Endothelial cell (in vitro differentiated cells): ENCODE data around the gene MED12L. TPM values are rescaled to one million over a fixed set of nuclear protein-coding genes. Genes with fewer than 3 reads are reported as not detected.

Source experiments
- DNase-seq: peaks from one replicate; pipeline ENCODE4 v3.0.0; 2021; ENCODE audit warnings: low spot score
- H3K27ac Mint-ChIP-seq: one replicate; pipeline ENCODE4 v1.8.0; 2021; ENCODE audit warnings: mixed read lengths, inconsistent platforms; ENCODE audit not compliant: unreplicated experiment
- H3K27me3 Mint-ChIP-seq: one replicate; pipeline ENCODE4 v1.8.0; 2021; ENCODE audit warnings: mild to moderate bottlenecking, moderate library complexity, mixed read lengths, inconsistent platforms; ENCODE audit not compliant: unreplicated experiment
- H3K36me3 Mint-ChIP-seq: one replicate; pipeline ENCODE4 v1.8.0; 2021; ENCODE audit warnings: mild to moderate bottlenecking, low read depth, mixed read lengths, inconsistent platforms; ENCODE audit not compliant: unreplicated experiment
- H3K4me1 Mint-ChIP-seq: one replicate; pipeline ENCODE4 v1.8.0; 2021; ENCODE audit warnings: mild to moderate bottlenecking, mixed read lengths, inconsistent platforms; ENCODE audit not compliant: unreplicated experiment
- H3K4me3 Mint-ChIP-seq: one replicate; pipeline ENCODE4 v1.8.0; 2021; ENCODE audit warnings: mild to moderate bottlenecking, mixed read lengths, inconsistent platforms; ENCODE audit not compliant: unreplicated experiment
- H3K9me3 Mint-ChIP-seq: one replicate; pipeline ENCODE4 v1.8.0; 2021; ENCODE audit warnings: mixed read lengths, inconsistent platforms; ENCODE audit not compliant: unreplicated experiment
- total RNA-seq: library from RNA; stranded (reverse); fragmentation: NEBNext Ultra II Directional; extraction: Animal tissue kit (Norgen Biotek cat#: 25700); gene quantifications from one replicate; pipeline ENCODE4 v1.2.1, GENCODE V29; 2021; ENCODE audit not compliant: unreplicated experiment
- TF ChIP-seq, protein P1 (sequence below): fragments of 200-600 bp; sonication (generic); IDR thresholded peaks from one replicate; pipeline ENCODE4 v1.5.0; 2021; ENCODE audit warnings: antibody characterized with exemption; ENCODE audit not compliant: unreplicated experiment

The MED12L gene
- total RNA-seq, 1 donor from 2014 or later, result 4.4 TPM

DNA sequence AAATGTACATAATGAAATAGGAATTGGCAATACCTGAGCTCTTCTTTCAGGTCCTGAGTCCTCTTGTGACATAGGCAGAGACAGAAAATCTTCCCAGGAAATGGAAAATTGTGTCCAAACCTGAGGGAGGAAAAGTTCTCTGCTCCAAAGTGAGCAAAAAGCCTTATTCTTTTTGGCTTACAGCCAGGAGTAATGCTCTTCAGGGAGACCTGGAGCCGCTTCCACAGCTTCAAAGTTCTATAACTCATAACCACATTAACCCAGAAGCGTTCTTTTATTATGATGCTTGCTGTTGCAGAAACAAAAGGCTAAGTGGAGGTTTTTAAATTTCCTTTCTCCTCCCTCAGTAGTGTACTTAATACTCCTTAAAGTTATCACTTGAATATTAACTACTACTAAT, 374.8 kb downstream of the MED12L start:
- H3K27me3 Mint-ChIP-seq, result no peaks in the 10 kb centered on the region
- H3K4me1 Mint-ChIP-seq, result peaks cover 8% of the 10 kb centered on the region
- H3K36me3 Mint-ChIP-seq, result no peaks in the 10 kb centered on the region
- no peaks in the 10 kb centered on the region for H3K9me3 Mint-ChIP-seq
- H3K4me3 Mint-ChIP-seq, result peak overlapping the region; percentile 84
- TF ChIP-seq, protein P1, sequence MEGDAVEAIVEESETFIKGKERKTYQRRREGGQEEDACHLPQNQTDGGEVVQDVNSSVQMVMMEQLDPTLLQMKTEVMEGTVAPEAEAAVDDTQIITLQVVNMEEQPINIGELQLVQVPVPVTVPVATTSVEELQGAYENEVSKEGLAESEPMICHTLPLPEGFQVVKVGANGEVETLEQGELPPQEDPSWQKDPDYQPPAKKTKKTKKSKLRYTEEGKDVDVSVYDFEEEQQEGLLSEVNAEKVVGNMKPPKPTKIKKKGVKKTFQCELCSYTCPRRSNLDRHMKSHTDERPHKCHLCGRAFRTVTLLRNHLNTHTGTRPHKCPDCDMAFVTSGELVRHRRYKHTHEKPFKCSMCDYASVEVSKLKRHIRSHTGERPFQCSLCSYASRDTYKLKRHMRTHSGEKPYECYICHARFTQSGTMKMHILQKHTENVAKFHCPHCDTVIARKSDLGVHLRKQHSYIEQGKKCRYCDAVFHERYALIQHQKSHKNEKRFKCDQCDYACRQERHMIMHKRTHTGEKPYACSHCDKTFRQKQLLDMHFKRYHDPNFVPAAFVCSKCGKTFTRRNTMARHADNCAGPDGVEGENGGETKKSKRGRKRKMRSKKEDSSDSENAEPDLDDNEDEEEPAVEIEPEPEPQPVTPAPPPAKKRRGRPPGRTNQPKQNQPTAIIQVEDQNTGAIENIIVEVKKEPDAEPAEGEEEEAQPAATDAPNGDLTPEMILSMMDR, result no peak
- H3K27ac Mint-ChIP-seq, result no peak overlapping the region
- DNase-seq, result no peak

DNA sequence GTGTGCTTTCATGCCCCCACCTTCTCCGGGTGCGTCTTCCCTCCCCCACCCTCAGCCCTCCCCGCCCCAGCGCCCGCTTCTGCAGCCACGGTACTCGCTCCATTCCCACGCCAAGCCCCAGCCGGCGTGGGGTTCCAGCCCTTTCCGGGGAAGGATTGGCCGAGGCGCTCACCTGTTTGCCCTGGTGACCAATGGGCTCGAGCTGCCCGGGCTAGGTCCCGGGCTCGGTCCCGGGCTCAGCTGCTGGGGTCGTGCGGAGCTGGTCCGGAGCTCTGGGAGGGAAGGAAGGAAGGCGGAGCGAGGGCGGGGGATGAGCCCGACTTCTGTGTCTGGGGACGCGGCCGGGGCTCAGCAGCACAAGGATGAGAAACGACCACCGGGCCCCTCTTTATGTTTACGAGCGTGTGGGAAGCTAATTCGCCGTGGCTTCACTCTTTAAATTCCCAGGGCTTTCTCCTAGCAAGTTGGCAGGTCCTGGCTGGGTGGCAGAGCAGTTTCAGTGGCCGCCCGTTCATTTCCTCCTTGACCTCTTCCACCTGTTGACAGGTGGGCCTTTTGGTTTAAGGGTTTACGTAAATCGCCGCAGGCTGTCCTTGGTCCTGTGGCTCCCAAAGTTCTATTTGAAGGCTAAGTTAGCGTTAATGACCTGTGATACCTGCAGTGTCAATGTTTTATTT, 375.4 kb downstream of the MED12L start, which contains the start of gene IGSF10:
Gene IGSF10, minus strand, starts transcription at position 288 of the 677 bp plus-strand sequence. CDS start 2,352 bp downstream, outside the sequence.
- TF ChIP-seq, protein P1, result no peak
- DNase-seq, result peak; percentile 34
- Mint-ChIP-seq H3K36me3 (no peaks in the 10 kb centered on the region), H3K4me1 (peaks cover 8% of the 10 kb centered on the region), H3K4me3 (peak within 1 kb of the TSS; percentile 84), H3K27ac (no peak within 1 kb of the TSS), H3K9me3 (no peaks in the 10 kb centered on the region), H3K27me3 (no peaks in the 10 kb centered on the region)

DNA sequence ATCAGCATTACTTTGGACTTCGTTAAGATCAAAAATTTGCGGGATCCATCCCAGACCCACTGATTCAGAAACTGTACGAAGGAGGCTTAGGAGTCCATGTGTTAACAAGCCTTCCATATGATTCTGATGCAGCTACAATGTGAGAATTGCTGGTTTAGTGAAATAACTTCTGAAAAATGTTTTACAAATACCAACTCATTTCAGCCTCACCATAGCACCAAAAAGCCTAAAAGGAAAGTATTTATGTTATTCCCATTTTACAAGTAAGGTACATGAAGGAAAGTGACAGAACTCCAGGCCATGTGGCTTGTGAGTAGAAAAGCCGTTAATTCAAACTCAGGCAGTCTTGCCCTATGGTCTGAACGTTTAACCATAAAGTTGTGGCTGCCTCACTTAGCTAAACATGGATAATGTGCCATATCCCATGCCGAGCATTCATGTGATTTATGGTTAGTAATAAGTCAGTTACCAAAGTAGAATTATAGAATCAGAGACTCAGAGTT, 376.9 kb downstream of the MED12L start:
- no peak overlapping the region for H3K27ac Mint-ChIP-seq
- TF ChIP-seq, protein P1, result no peak
- peaks cover 8% of the 10 kb centered on the region for H3K4me1 Mint-ChIP-seq
- H3K27me3 Mint-ChIP-seq, result no peaks in the 10 kb centered on the region
- H3K9me3 Mint-ChIP-seq, result no peaks in the 10 kb centered on the region
- H3K4me3 Mint-ChIP-seq, result no peak overlapping the region
- H3K36me3 Mint-ChIP-seq, result no peaks in the 10 kb centered on the region
- DNase-seq, result no peak

DNA sequence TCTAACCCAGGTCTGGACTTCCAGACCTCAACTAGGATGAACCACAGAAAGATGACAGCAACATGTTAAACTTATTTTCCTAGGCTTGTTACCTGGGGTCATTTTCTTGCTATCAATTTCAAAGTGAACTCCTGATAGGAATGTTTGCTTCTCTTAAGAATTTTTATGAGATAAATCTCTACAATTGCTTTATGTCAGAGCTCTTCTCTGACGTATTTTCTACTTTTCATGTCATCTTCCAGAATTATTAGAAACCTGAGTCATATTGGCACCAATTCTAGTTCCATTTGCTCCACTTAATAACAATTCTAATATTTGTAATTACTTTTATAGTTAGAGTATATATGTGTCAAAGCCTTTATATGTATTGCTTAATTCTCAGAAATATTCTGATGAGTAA, 377.5 kb downstream of the MED12L start:
- H3K4me3 Mint-ChIP-seq, result no peak overlapping the region
- no peak overlapping the region for H3K27ac Mint-ChIP-seq
- peaks cover 9% of the 10 kb centered on the region for H3K4me1 Mint-ChIP-seq
- no peaks in the 10 kb centered on the region for H3K27me3 Mint-ChIP-seq
- TF ChIP-seq, protein P1, result no peak
- no peaks in the 10 kb centered on the region for H3K36me3 Mint-ChIP-seq
- no peaks in the 10 kb centered on the region for H3K9me3 Mint-ChIP-seq
- DNase-seq, result no peak

DNA sequence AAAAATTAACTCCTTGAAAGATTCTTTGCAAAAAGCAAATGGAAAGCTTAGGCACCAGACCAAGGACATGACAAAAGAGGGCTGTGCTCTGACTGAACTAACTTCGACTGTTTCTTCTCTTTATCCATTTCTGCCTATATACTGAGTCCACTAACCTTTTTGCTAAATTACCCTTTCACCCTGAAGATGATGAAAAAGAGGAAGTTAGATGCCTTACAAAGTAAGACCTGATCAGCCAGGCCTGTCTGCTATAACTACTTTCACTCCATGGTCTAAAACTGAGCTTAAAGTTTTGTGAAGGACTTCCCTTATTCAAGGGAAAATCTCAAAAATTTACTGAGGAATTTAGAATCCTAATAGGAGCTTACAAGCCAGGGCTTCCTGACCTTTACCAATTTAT, 381.6 kb downstream of the MED12L start:
- H3K4me1 Mint-ChIP-seq, result peaks cover 3% of the 10 kb centered on the region
- no peak overlapping the region for H3K27ac Mint-ChIP-seq
- H3K36me3 Mint-ChIP-seq, result no peaks in the 10 kb centered on the region
- H3K27me3 Mint-ChIP-seq, result no peaks in the 10 kb centered on the region
- no peaks in the 10 kb centered on the region for H3K9me3 Mint-ChIP-seq
- H3K4me3 Mint-ChIP-seq, result no peak overlapping the region
- DNase-seq, result no peak
- TF ChIP-seq, protein P1, result no peak
